HG03571 (cell line): Measurements from ENCODE around the gene ZSWIM7.
"Not testable (repeated sequence)": the region's sequence is repeated elsewhere in the genome, so short reads cannot be mapped to it uniquely, and the experiment has no call there.

Experiments used
- ATAC-seq: cut with Tn5 transposase; IDR thresholded peaks from one replicate; pipeline ENCODE4 v1.9.1; 2021; ENCODE audit not compliant: unreplicated experiment

ZSWIM7 gene

DNA sequence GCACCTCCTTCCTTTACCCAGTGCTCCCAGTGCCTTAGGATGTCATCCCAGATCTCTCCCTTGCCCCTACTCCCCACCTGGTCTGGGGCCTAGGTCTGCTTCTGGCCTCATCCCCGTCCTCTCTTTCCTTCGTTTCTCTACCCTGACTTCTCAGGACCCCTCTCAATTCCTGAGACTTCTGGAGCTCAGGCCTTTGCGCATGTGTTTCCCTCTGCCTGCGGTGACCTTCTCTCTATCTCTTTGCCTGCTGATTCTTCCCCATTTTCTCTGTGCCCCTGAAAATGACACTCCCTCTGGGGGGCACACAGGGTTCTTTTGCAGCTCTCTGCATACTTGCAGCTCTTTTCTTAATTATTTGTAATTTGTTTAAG lies 41.0 kb downstream of the ZSWIM7 start:
- no peak for ATAC-seq

DNA sequence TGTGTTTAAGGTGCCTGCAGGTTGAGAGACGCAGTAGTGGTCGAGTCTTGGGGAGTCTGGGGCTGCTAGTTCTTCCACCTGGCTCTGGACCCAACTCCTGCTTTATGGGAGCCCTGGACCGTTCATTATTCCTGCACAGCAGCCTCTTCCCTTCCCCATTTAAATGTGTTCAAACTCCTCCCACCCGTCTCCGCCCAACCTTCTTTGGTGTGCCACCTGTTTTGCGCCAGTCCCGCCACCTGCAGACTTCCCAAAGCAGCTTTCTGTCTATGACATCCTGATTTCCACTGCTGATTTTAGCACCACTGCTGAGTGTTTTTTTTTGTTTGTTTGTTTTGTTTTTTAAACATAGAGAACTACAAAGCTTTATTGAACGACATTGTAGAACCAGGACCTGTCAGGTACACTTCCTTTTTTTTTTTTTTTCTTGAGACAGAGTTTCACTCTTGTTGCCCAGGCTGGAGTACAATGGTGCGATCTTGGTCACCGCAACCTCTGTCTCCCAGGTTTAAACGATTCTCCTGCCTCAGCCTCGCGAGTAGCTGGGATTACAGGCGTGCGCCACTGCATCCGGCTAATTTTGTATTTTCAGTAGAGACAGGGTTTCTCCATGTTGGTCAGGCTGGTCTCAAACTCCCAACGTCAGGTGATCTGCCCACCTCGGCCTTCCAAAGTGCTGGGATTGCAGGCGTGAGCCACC lies 41.7 kb downstream of the ZSWIM7 start:
- no peak for ATAC-seq

- ATAC-seq: no peak
These were observed 42.3 kb downstream of the ZSWIM7 start for GRCh38 chr17:15957206-15957605.

- ATAC-seq: no peak
These were observed 43.5 kb downstream of the ZSWIM7 start for GRCh38 chr17:15955793-15956541.

- no peak for ATAC-seq
These were observed 45.3 kb downstream of the ZSWIM7 start for GRCh38 chr17:15954222-15954621.

DNA sequence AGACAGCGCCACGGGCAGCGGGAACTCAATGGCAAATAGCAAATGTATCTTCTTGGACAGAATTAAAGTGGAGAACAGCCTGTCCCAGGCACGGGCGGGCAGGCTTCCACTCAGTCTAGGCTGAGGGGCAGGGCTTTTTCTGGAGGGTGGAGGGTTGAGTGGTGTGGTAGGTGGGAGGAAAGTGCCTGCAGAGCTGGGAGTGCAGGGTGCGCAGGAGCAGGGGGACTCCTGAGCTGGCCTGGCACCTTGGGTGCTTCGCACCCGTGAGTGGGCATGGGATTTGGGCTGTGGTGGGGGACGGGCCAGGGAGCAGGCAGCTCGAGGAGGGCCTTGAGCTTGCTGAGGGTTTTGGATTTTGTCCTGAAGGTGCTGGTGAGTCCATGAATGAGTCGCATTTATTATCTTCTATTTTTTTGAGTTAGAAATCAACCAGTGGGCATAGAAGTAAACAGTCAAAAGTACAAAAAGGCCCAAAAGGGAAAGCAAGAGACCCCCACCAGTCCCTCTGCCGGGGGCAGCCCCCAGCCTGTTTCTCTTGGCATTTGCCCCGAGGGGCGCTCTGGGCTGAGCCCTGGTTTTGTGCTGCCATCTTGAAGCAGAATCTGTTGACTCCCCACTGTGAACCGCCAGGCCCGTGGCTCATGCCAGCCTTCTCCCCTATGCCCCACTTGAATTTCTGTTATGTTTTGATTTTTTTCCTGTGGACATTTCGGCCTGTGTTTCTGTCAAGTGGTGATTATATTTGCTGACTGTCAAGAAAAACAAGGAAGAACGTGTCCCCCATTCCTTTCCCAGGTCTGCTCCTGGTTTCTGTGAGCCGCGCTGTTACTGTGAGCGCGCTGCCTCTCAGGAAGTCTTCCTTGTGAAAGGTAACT lies 46.4 kb downstream of the ZSWIM7 start:
- ATAC-seq: no peak

DNA sequence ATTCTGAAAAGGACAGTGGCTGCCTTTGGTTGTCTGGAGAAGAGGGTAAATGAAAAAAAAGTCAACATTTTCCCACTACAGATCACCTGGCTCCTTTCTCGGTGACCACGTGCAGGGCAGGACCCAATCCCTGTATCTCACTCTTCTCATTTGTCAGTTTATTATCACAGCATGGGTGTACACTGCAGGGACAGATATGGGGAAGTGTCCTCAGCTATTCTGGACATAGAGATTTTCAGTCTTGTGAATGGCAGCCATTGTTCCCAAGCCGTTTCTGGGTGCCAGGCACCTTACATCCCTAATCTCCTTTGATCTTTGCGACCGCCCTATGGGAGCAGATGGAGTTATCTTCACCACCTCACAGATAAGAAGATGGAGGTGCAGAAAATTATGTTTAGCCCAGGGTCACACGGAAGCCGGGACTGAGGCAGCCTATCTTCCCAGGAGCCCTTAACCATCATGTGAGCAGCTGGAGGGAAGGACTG lies 47.4 kb downstream of the ZSWIM7 start:
- ATAC-seq: no peak

DNA sequence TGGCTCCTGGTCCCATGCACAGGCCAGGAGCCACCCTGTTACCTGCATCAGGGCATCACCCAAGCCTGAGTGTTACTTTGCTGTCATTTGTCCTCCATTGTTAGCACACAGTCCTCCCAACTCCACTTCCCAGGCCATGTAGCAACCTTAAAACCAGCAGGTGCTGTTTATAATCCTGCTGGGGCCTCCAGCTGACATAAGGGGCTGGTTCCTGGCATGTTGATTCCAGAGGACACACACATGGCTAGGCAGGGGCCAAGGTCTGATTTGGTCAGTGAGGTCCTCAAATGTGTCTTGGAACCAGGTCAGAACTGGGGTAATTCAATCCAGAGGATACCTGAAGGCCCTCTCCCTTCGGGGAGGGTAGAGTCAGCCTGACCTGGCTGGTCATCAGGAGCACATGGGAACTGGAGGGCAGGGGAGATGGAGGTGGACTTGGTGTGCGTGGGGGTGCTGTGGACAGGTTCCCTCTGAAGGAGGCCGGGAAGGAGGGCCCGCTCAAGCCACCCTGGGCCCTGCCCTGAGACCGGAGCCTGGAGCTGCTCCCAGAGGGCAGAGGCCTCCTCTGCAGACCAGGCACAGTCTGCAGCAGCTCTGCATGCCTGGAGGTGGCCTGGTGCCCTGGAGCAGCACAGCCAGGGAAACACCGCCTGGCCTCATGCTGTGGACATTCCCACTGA lies 48.0 kb downstream of the ZSWIM7 start:
- no peak for ATAC-seq

DNA sequence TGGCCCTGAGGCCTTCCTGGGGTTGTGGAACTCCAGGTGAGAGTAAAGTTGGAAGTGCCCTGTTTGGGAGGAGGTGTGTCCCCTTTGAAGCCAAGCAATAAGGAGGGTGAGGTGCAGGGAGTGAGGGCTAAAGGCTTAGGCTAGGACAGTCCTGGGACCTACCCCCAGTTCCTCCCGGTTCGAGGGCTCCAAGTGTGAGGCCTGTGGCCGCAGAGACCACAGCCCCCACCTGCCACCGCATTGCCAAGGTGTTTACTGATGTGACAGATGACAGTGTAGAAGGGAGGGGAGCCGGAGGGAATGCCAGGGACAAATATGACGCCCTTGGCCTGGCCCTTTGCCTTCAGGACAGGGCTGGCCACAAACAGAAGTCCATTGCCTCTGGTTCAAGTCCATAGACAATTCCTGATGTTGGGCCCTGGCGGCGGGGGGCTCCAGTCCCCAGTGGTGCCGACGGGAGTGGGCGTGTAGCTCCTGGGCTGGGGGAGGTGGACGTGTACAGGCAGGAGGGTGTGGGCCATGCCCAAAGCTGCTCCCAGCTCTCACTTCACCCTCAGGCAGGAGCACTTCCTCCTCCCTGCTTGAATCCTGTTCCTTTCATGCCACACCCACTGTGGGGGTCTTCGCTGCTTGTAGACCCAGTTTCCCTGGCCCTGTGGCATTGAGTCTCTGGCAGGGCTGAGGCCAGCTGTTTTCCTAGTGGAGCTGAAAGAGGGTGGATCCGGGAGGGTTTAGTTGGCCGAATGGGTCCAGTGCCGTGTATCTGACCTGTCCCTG lies 51.3 kb downstream of the ZSWIM7 start:
- no peak for ATAC-seq

DNA sequence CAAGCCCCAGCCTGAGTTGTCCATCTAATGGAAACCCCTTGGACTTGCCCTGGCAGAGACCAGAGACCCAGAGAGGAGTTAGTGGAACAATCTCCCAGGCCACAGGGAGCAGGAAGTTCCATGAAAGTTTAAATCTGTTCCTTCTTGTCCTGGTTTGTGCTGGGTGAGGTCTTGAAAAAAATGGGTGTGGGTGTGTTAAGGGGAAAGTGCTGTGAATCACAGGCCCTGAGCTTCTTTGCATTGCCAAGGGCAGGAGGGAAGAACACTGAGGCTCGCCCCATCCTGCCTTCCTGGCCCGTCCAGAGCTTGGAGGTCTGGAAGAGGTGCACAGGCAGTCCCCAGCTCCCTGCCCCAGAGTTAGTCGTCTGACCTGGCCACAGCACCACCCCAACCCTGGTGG lies 52.2 kb downstream of the ZSWIM7 start:
- ATAC-seq: no peak

DNA sequence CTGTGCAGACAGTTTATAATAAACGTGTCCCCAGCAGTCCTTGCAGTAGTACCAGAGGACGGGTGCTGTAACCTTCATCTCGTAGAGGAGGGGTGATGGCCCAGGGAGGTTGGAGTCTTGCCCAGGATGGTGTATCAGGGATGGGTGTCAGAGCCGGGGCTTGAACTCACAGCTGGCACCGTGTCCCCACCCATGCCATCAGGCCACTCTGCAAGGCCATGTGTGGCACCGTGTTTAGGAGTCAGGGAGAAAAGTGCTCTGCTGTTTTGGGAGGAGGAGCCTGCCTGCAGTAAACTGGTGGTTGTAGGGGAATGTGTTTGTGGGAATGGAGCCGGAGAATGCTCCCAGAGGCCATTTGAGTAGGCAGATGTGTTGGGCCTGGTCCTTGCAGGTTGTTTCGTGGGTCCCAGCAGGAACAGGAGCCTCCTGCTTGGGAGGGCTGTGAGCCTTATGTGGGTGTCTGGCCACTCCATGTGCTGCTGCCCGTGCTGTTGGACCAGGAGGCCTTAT lies 52.8 kb downstream of the ZSWIM7 start:
- no peak for ATAC-seq

DNA sequence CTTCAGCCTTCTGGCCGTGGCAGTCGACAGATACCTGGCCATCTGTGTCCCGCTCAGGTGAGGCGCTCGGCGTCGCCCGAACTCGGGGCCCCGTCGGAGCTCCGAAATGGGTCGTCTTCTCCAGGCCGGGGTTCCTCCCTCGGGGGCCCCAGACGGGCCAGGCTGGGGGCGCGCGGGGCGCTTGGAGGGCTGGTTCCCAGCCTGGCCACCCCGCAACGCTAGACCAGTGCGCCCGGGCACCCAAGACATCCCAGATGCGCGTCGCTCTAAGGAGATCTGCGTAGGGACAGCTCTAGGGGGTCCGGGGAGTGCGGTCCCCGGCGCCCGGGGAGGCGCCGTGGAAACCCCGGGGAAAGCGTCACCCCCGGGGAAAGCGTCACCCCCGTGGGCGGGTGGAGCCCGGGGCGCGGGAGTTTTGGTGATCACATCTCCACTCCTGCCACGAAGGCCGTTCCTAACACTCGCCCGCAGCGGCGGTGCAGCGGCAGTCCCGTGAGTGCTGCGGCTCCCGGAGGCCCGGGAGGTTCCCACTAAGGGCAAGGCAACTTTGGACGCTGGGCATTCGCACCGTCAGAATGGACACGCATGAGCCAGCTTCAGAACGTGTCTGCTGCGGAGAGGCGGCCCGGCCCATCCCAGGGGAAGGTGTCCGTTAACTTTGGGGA lies 53.8 kb downstream of the ZSWIM7 start:
- ATAC-seq: no peak

- ATAC-seq: peak; percentile 52
These were observed 54.6 kb downstream of the ZSWIM7 start, which contains the start of gene ADORA2B for GRCh38 chr17:15944759-15945526. Gene ADORA2B (plus strand): TSS chr17:15945130. CDS start chr17:15945249, 119 bp downstream.

DNA sequence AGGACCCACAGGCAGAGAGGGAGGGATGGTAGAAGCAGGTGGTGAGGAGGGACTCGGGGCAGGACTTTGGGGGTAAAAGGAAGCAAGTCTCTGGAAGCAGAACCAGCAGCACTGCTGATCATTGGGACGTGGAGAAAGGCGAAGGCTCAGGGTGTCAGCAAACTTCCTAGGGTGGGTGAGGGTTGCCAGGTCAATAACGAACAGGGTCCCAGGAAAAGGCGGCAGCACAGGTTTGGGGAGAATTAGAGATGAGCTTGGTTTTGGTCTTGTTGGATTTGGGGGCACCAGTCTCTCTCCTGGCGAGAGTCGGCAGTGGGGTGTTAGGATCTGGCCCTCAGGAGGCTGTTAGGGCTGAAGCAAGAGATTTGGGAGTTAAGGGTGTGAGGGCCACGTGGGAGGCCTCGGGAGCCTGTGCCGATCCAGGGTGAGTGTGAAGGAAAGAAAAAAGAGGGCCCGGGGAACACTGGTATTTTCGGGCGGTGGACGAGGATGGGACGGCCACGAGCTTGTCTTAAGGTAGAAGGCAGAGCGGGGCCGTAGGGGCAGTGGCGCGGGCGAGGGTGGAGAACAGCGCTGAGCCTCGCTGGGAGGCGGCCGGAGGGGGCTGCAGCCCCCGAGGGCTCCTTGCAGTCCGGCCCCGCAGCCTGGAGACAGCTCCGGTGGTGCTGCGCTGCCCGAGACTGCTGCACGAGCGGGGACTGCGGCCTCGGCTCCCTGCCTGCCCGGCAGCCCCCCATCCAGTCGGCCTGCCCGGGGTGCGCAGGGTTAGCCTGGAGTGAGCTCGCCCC lies 55.3 kb downstream of the ZSWIM7 start:
- ATAC-seq: no peak

DNA sequence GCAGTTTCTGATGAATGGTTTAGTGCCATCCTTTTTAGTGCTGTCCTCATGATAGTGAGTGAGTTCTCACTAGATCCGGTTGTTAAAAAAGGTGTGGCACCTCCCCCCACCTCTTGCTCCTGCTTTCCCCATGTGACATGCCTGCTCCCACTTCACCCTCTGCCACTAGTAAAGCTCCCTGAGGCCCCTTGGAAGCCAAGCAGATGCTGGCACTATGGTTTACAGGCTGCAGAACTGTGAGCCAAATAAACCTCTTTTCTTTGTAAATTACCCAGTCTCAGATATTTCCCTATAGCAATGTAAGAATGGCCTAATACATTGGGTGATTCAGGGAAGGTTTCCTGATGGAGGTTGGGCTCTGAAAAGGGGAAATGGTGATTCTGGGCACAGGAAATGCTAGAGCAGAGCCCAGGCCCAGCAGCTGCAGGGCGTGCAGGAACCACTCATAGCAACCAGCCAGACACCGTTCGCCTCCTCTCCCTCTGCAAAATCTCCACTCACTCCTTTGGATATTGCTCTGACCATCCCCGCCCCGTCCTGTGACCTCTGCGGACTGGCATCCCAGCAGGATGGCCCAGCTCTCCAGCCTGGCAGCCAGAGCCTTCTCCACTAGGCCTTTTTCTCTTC lies 57.2 kb downstream of the ZSWIM7 start:
- ATAC-seq: no peak

DNA sequence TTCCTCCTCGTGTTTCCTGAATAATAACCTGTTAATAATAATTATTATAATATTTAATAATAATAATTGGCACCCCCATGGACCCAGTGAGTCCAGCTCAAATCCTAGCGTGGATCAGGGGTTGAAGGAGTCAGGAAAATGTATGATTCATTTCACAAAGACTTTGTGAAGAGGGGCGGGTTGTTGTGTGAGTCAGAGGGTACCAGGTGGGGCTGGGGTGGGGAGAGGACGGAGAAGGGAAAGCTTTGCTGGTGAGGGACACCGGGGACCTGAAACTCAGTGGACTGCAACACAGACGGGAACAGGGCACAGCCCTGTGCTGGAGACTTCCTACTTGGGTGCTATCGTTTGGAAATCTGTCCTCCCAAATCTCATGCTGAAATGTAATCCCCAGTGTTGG lies 57.7 kb downstream of the ZSWIM7 start:
- no peak for ATAC-seq

GRCh38 chr17:15936481-15936880 lies 63.0 kb downstream of the ZSWIM7 start:
- not testable (repeated sequence) for ATAC-seq
